Mucosa of stomach (tissue), 1 donor: ENCODE measurements around the gene PLCD1.
"Not testable (repeated sequence)": the region's sequence is repeated elsewhere in the genome, so short reads cannot be mapped to it uniquely, and the experiment has no call there.

Experiments
- H3K27me3 ChIP-seq: one replicate; pipeline ENCODE4 v1.7.0; 2013; ENCODE audit warnings: mild to moderate bottlenecking, low read length; ENCODE audit not compliant: control insufficient read depth, insufficient read depth
- H3K36me3 ChIP-seq: one replicate; pipeline ENCODE4 v1.7.0; 2013; ENCODE audit warnings: low read length; ENCODE audit not compliant: control insufficient read depth, insufficient read depth
- H3K4me1 ChIP-seq: one replicate; pipeline ENCODE4 v1.7.0; 2013; ENCODE audit warnings: mild to moderate bottlenecking, low read length; ENCODE audit not compliant: control insufficient read depth, insufficient read depth
- H3K4me3 ChIP-seq: one replicate; pipeline ENCODE4 v1.7.0; 2013; ENCODE audit warnings: low read length
- H3K9ac ChIP-seq: one replicate; pipeline ENCODE4 v1.7.0; 2013; ENCODE audit warnings: mild to moderate bottlenecking, low read length, moderate library complexity
- H3K9me3 ChIP-seq: one replicate; pipeline ENCODE4 v1.7.0; 2013; ENCODE audit warnings: mild to moderate bottlenecking, low read length, moderate library complexity; ENCODE audit not compliant: control insufficient read depth
- donor health status: Pancreatic carcinoma.

The PLCD1 gene

DNA sequence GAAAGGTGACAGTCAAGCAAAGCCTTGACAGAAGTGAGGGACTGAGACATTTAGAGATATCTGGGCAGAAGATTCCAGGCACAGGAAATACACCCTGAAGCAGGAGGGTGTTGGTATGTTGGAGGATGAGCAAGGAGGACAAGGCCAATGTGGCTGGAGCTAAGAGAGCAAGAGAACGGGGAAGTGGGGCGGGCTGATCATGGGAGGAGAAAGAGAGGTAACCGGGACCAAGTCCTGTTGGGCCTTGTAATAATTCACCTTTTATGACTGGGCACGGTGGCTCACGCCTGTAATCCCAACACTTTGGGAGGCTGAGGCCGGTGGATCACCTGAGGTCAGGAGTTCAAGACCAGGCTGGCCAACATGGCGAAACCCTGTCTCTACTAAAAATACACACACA is 4.1 kb upstream of the PLCD1 start:
- not testable (repeated sequence) for H3K36me3 ChIP-seq, H3K4me3 ChIP-seq, H3K9ac ChIP-seq, H3K9me3 ChIP-seq, H3K27me3 ChIP-seq
- peaks cover 25% of the 10 kb centered on the region for H3K4me1 ChIP-seq

DNA sequence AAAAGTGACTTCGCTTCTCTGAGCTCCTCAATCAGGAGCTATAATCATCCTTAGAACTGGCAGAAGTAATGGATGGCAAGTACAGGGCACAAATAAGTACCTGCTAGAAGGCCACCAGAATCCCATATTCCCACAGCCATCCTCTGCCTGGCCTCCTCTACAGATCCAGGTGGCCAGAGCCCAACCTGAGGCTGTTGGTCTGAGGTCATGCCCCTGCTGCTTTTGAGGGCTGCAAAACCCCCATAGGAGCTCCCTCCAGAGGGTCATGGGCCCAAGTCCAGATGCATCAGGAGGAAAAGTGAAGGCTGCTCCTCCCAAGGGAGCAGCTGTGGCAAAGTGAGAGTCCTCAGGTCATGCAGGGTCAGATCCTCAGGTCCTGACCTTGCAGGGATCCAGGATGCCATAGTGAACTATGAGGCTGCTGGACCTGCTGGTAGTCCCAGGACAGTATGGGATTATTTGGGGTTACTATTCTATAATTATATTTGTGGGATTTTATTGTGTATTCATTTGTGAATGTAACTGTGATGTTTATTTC is 3.0 kb upstream of the PLCD1 start:
- H3K9me3 ChIP-seq: no peaks in the 10 kb centered on the region
- H3K27me3 ChIP-seq: no peaks in the 10 kb centered on the region
- H3K4me3 ChIP-seq: no peak overlapping the region
- H3K36me3 ChIP-seq: no peaks in the 10 kb centered on the region
- H3K4me1 ChIP-seq: peaks cover 26% of the 10 kb centered on the region
- H3K9ac ChIP-seq: no peak overlapping the region

DNA sequence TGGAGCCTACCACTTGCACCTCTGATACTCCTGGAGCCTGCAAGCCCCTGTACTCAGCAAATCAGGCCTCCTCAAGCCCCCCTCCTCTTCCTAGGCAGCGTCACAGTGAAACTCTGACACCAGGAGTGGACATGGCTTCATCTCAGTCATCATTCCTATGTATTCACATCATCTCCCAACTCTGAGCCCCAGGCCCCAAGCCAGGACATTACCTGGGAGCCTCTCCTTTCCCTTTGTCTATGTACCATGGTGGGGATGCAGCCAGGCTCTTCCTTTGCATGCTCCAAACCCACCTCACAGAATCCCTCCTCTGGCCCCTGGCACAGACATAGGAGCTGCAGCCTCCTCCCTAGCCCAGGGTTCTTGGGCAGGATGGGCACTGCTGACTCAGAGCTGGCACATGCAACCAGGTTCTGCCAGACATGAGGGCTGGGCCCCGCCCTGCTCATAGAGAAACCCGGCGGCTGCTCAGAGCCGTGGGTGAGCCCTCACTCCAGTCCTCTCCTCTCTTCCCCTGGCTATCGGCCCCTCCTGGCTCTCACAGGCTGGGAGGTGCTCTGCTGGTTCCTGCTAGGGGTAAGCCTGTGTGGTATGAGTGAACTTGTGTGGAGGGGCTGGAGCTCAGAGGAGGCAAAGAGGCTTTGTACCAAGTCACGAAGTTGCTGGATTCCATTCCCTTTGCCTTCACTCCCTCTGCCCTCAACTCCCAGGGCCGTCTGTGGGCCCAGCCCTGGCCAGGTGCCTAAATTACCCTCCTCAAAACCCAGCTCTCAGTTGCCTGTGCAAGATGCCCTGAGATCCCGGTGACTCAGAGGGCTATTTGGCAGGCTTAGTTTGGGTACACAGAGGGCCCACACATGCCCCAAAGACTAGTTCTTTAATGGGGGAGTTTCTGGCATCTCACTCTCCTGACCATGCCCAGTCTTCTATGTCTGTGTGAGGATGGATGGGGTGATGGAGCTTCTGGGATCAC is 1.9 kb upstream of the PLCD1 start:
- Histone ChIP-seq H3K9ac (no peak overlapping the region), H3K4me1 (peaks cover 26% of the 10 kb centered on the region), H3K27me3 (no peaks in the 10 kb centered on the region), H3K4me3 (no peak overlapping the region), H3K9me3 (no peaks in the 10 kb centered on the region), H3K36me3 (no peaks in the 10 kb centered on the region)

DNA sequence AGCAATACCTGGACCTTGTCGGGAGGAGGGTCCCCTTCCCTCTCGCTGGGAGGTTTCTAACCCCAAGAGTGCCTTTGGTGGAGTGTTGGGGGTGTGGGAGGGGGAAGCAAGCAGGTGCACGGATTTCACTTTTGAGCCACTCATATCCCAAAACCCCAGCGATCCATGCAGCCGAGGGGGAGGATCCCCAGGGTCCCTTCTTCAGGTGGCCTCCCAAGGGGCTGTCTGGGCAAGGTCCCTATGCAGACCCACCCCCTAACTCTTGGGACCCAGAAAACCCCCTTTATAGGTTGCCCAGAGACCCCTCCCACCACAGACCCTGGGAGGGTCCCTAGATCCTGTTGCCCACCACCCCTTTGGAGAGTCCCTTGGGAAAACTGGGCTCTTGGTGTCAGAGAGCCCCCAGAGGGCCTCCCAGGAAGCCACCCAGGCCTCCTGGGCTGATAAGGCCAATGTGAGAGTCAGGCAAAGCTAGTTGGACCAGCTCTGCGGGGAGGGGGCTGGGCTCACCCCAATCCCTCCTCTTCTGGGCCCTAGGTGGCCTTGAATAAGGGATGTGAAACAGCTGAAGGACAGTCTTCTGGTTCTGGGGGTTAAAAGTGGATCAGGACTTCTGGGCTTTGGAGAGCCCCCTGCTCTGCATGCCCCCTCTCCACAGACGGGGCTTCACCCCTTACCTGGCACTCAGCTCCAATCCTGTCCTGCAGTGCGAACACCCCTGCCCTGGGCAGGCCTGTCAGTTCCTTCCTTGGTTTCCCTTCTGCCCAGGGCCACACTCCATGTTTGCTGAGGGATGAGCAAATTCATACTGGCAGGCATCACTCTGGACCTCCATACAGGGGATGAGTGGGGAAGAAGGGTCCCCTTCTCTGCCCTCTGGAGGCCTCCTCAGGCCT is 932 bp upstream of the PLCD1 start:
- Histone ChIP-seq H3K4me1 (peaks cover 32% of the 10 kb centered on the region), H3K9me3 (no peaks in the 10 kb centered on the region), H3K9ac (peak overlapping the region; percentile 76), H3K4me3 (peak overlapping the region; percentile 26), H3K36me3 (no peaks in the 10 kb centered on the region), H3K27me3 (no peaks in the 10 kb centered on the region)

DNA sequence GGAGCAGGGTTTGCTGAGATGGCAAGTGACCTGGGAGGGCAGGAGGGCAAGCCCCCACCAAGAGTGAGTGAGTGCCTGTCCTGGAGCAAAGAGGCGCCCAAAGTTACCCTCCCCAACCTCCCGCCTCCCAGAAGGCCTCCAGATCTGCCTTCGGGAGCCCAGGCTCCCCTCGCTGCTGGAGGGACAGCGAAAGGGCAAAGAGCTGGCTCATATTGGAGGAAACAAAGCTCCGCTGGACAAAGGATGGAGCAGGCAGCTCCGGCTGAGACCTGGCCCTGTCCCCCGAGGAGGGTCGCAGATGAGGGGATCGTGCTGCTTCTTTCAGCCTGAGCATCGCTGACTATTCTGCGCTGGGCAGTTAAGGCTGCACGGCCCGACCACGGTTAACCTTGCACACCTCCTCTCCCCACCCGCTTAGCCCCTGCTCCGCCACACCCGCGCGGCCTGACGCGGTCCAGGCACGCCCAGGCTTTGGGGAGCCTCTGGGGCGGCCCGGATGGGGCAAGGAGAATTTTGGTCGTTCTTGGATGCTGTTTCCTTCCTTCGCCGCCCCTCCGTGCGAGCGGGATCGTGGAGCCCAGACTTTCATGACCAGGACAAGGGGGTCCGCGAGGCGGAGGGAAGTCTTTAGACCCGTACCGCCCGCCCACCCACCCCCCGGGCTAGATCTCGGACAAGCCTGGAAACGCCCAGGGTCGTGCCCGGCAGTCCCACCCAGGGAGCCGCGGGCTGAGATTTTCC is 651 bp downstream of the PLCD1 start:
- Histone ChIP-seq H3K36me3 (no peaks in the 10 kb centered on the region), H3K9me3 (no peaks in the 10 kb centered on the region), H3K4me3 (no peak overlapping the region), H3K27me3 (no peaks in the 10 kb centered on the region), H3K9ac (peak overlapping the region; percentile 38), H3K4me1 (peaks cover 35% of the 10 kb centered on the region)

DNA sequence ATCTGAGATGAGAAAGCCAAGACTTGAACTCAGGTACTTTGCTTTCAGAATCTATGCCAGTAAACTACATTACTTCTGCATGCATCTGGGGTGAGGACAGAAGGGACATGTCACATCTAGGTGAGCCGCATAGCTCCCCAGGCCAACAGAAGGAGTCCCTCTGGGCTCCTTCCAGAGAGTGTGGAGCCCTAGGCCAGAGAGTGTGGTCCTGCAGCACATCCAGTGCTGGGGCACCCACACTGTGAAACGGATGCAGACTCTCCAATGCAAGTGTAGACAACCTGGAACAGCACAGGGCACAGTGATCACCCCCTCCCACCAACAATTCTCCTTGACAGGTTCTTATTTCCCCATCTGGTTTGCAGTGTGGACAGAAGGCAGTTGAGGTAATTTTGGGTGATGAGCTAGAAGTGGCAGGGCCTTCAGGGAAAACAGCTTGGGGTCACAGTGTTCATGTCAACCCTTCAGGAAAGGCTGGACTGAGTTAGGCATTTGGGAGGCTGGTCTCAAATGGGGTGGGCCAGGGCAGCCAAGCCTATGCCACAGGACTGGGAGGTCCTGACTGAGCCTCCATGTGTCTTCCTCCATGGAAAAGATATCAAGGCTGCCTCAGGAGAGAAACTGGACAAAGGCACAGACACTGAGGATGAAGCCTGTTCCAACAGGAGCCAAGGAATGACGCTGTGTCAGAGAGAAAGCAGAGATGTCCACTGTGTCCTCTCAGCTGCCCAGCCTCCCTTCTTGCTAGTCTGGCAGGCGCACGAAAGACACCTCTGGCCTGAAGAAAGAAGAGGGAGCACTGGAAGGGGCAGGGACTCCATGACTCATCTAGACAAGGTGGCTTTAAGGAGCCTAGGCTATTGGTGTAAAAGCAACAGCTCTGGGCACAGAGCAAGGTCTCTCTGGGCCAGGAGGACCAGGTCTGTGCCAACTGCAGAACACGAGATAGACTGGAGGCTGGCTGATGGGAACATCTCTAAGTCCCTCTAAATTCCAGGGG is 1.7 kb downstream of the PLCD1 start:
- Histone ChIP-seq H3K9me3 (no peaks in the 10 kb centered on the region), H3K27me3 (no peaks in the 10 kb centered on the region), H3K36me3 (no peaks in the 10 kb centered on the region), H3K4me1 (peaks cover 35% of the 10 kb centered on the region), H3K9ac (no peak overlapping the region), H3K4me3 (no peak overlapping the region)

DNA sequence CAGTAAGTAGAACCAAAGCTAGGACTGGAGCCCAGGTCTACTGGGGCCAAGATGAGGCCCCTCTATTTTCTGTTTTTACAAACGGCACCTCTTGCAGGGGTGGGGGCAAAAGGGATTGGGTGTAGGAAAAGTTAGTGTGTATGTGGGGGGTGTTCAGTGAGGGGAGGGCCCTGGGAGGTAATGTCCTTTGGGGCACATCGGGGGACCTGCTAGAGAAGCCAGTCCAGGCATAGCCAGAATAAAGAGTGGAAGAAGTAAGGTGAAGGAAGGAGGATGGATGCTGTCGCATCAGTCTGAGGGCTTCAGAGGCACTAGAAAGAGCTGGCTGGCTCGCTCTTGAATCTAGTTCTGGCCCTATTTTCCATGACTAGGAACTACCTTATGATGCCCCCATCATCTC is 2.6 kb downstream of the PLCD1 start:
- Histone ChIP-seq H3K36me3 (no peaks in the 10 kb centered on the region), H3K27me3 (no peaks in the 10 kb centered on the region), H3K9me3 (no peaks in the 10 kb centered on the region), H3K9ac (no peak overlapping the region), H3K4me3 (no peak overlapping the region), H3K4me1 (peaks cover 35% of the 10 kb centered on the region)

DNA sequence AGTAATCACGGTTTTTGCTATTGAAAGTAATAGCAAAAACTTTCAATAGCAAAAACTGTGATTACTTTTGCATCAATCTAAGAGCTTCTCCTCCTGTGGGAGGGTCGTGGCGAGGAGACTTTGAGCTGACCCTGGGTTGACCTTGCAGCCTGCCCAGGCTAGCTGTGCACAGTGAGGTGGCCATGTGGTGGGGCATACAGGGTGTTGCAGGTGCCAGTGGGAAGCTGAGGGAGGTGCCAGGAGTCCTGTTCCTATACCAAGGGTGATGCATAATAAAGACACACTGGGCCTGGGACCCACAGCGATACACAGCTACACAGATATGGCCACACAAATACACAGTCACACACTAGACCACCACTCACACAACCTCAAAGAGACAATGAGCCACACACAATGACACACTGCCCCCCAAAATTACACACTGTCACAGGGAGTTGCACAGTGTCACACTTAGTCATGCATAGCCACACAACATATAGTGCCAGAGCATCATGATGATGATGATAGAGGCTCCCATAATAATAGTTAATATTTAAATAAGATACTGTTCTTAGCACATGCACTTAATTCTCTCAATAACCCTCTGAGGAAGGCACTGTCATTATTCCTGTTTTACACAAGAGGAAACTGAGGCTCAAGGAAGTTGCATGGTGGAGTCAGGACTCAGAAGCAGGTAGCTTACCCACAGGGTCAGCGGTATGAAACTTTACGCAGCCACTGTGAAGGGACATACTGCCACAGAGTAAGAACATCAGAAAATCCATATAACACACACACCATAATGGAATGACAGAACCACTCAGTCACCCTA is 6.3 kb downstream of the PLCD1 start:
- Histone ChIP-seq H3K4me3 (no peak overlapping the region), H3K27me3 (no peaks in the 10 kb centered on the region), H3K9ac (no peak overlapping the region), H3K36me3 (no peaks in the 10 kb centered on the region), H3K4me1 (peaks cover 17% of the 10 kb centered on the region), H3K9me3 (no peaks in the 10 kb centered on the region)

DNA sequence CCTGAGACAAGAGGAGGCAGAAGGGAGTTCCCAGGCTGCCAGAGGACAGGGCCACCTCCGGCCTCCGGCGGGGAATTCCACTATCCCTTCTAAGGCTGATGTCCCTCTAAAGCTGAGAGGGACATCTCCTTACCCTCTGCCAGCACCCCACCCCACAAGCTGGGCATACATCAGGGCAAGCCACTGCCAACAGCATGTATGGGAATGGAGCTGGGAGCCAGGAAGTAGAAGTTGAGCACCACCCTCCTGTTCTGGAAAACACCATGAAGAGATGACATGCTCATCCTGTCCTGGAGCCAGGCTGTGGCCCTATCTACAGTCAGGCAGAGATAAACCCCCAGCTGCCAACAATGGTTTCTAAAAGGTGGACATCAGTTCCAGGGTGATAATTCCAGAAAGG is 7.1 kb downstream of the PLCD1 start:
- H3K27me3 ChIP-seq: no peaks in the 10 kb centered on the region
- no peak overlapping the region for H3K4me3 ChIP-seq
- no peaks in the 10 kb centered on the region for H3K36me3 ChIP-seq
- no peak overlapping the region for H3K9ac ChIP-seq
- H3K4me1 ChIP-seq: peaks cover 17% of the 10 kb centered on the region
- no peaks in the 10 kb centered on the region for H3K9me3 ChIP-seq

DNA sequence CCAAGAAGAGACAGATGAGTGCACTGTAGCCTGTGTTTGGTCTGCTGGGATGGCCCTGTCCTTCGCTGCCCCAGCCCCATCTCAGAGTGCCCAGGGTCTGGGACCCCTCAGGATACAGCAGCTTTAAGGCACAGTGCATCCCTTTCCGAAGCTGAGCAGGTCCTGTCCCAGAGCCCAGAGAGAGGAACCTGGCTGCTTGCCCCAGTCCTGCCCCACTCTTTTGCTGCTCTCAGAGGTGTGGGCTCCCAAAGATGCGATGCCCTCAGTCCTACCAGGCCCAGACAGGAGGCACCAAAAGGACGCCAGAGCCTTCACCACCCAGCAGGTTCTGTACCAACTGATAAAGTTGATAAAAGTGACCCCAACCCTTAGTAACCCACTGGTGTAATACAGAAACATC is 8.2 kb downstream of the PLCD1 start:
- no peaks in the 10 kb centered on the region for H3K27me3 ChIP-seq
- no peak overlapping the region for H3K4me3 ChIP-seq
- peaks cover 17% of the 10 kb centered on the region for H3K4me1 ChIP-seq
- H3K36me3 ChIP-seq: no peaks in the 10 kb centered on the region
- no peaks in the 10 kb centered on the region for H3K9me3 ChIP-seq
- no peak overlapping the region for H3K9ac ChIP-seq
